ENCODE measurements around the gene CIB4. TPM values are rescaled to one million over a fixed set of nuclear protein-coding genes. Genes with fewer than 3 reads are reported as not detected.

CIB4 gene
- total and polyA plus RNA-seq, 2 of the 13 experiments (the other 11 are each of a cell fraction or from before 2014, with no cell fraction given), result not detected

DNA sequence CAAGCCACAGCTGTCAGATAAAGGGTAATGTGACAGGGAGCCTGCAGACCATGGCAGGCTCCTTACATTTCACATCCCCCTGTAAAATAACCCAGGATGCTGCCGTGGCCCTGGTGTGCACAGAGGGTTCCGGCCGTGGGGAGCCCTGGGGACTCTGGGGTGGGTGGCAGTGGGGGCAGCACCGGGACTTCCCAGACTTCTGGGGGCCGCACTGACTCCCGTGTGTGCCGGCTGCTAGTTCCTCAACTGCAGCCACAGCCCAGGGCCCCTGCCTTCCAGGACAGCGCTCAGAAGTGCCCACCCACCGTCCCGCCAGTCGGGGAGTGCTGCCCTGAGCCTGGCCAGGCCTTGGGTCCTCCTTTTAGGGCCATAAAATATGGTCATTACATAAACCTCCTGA lies 56.5 kb downstream of the CIB4 start:
- H3K4me2 ChIP-seq (ENCODE audit: low read depth, low read length), result no peak overlapping the region
- POLR2A ChIA-PET, result no interaction called here
- CTCF ChIA-PET (ENCODE audit: low intra/inter-chr PET ratio, low total read pairs), result no interaction called here
- BruUV-seq (replicated peaks), result no TSS peak
- in situ Hi-C loops (cut with HindIII; ENCODE audit: extremely low pct_ligation_motif_present, low pct_unique_long_range_greater_than_20kb) (no loop called here), intact Hi-C loops (cut with micrococcal nuclease; ENCODE audit: unreplicated experiment) (no loop called here)
- peaks cover 13 to 89% of the 10 kb centered on the region in 2 experiments for H3K27me3 ChIP-seq (ENCODE audit: control insufficient read depth in 1 of 2, insufficient read depth in 2 of 2, low read length in 2 of 2)
- no peaks in the 10 kb centered on the region for H3K9me3 ChIP-seq (ENCODE audit: low read length)
- ATAC-seq (no peak), DNase-seq (ENCODE audit: low spot score) (no peak), FAIRE-seq (no peak)
- H3K27ac ChIP-seq (ENCODE audit: extremely low read length, insufficient read depth, low read length), result no peak overlapping the region
- no peaks in the 10 kb centered on the region for H3K4me1 ChIP-seq (ENCODE audit: insufficient read depth, low read length)
- no peak overlapping the region for H2AFZ ChIP-seq (ENCODE audit: low read length)
- no peak for TF ChIP-seq JDP2 (CRISPR knock-in tag; IDR thresholded peaks at IDR 0.05; ENCODE audit: borderline replicate concordance)
- no peak for TF ChIP-seq TOE1 (CRISPR knock-in tag; IDR thresholded peaks at IDR 0.05)
- TF ChIP-seq RBAK (CRISPR knock-in tag; IDR thresholded peaks at IDR 0.05), result no peak
- TF ChIP-seq GFI1 (CRISPR knock-in tag; IDR thresholded peaks at IDR 0.05; ENCODE audit: borderline replicate concordance), result no peak
- TF ChIP-seq KDM4B (CRISPR knock-in tag; IDR thresholded peaks at IDR 0.05), result no peak
- TF ChIP-seq GTF2F1 (IDR thresholded peaks at IDR 0.05; ENCODE audit: low read length), result no peak
- no peak for TF ChIP-seq ZBTB21 (CRISPR knock-in tag; IDR thresholded peaks at IDR 0.05)
- no peak for TF ChIP-seq ZNF780A (CRISPR knock-in tag; IDR thresholded peaks at IDR 0.05)
- TF ChIP-seq HCFC1 (IDR thresholded peaks at IDR 0.05; ENCODE audit: low read depth, low read length), result no peak
- no peak for TF ChIP-seq JUN (CRISPR knock-in tag; IDR thresholded peaks at IDR 0.05)
- TF ChIP-seq ZFAT (CRISPR knock-in tag; conservative IDR thresholded peaks at IDR 0.05), result no peak
- TF ChIP-seq NBN (conservative IDR thresholded peaks at IDR 0.05), result no peak
- TF ChIP-seq FOXO1 (CRISPR knock-in tag; IDR thresholded peaks at IDR 0.05), result no peak
- no peak overlapping the region for H3K9ac ChIP-seq (ENCODE audit: insufficient read depth, low read depth, low read length)
- H4K20me1 ChIP-seq (ENCODE audit: insufficient read depth, low read length), result no peaks in the 10 kb centered on the region
- H3K36me3 ChIP-seq (replicated peaks in 1 of 2; ENCODE audit: control insufficient read depth in 1 of 2, insufficient read depth in 2 of 2, low read length in 2 of 2), result no peaks in the 10 kb centered on the region
- 3% methylated on average over 6 of the region's 11 CpGs for WGBS (ENCODE audit: low lambda C conversion rate)
- no peak overlapping the region for H3K4me3 ChIP-seq (replicated peaks in 1 of 3; ENCODE audit: insufficient read depth in 1 of 3, low read depth in 2 of 3, low read length in 3 of 3)
- H3K79me2 ChIP-seq (ENCODE audit: insufficient read depth, low read length), result no peaks in the 10 kb centered on the region

DNA sequence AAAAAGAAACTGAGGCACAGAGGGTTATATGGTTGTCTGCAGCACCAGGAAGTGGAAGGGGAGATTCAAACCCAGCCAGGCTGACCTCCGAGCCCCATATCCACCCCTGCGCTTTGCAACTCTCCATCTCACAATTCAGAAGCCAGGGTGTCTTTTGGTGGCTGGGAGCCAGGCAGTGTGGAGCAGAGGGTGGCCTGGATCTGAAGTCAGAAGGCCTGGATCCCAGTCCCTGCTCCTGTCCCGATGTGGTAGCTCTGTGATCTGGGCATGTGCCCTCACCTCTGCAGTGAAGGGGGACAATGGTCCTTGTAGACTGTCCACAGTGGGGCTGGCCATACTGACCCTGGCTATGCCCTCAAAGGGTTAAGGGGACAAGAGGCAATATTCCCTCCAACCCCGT lies 57.0 kb downstream of the CIB4 start:
- DNase-seq (ENCODE audit: low spot score) (no peak), ATAC-seq (no peak), FAIRE-seq (no peak)
- Histone ChIP-seq H3K9me3 (ENCODE audit: low read length) (no peaks in the 10 kb centered on the region), H4K20me1 (ENCODE audit: insufficient read depth, low read length) (no peaks in the 10 kb centered on the region), H3K9ac (ENCODE audit: insufficient read depth, low read depth, low read length) (no peak overlapping the region), H3K4me1 (ENCODE audit: insufficient read depth, low read length) (no peaks in the 10 kb centered on the region), H3K79me2 (ENCODE audit: insufficient read depth, low read length) (no peaks in the 10 kb centered on the region), H3K27ac (ENCODE audit: extremely low read length, insufficient read depth, low read length) (no peak overlapping the region), H3K4me3 (replicated peaks in 1 of 3; ENCODE audit: insufficient read depth in 1 of 3, low read depth in 2 of 3, low read length in 3 of 3) (no peak overlapping the region), H2AFZ (ENCODE audit: low read length) (no peak overlapping the region), H3K4me2 (ENCODE audit: low read depth, low read length) (no peak overlapping the region), H3K36me3 (replicated peaks in 1 of 2; ENCODE audit: control insufficient read depth in 1 of 2, insufficient read depth in 2 of 2, low read length in 2 of 2) (no peaks in the 10 kb centered on the region), H3K27me3 (ENCODE audit: control insufficient read depth in 1 of 2, insufficient read depth in 2 of 2, low read length in 2 of 2) (peaks cover 14 to 89% of the 10 kb centered on the region in 2 experiments)
- CTCF ChIA-PET (ENCODE audit: low intra/inter-chr PET ratio, low total read pairs), result no interaction called here
- in situ Hi-C loops (cut with HindIII; ENCODE audit: extremely low pct_ligation_motif_present, low pct_unique_long_range_greater_than_20kb) (no loop called here), intact Hi-C loops (cut with micrococcal nuclease; ENCODE audit: unreplicated experiment) (no loop called here)
- 28% methylated on average over 4 of the region's 4 CpGs for WGBS (ENCODE audit: low lambda C conversion rate)
- no TSS peak for BruUV-seq (replicated peaks)
- POLR2A ChIA-PET, result no interaction called here
- TF ChIP-seq SNAI1 (CRISPR knock-in tag; IDR thresholded peaks at IDR 0.05; ENCODE audit: borderline replicate concordance) (no peak), EP300 (IDR thresholded peaks at IDR 0.05; ENCODE audit: low read depth in 2 of 2, low read length in 2 of 2) (no peak), EP300 (CRISPR knock-in tag; IDR thresholded peaks at IDR 0.05; ENCODE audit: borderline replicate concordance) (no peak), CHD4 (IDR thresholded peaks at IDR 0.05; ENCODE audit: borderline replicate concordance, low read length) (no peak), ZNF335 (CRISPR knock-in tag; IDR thresholded peaks at IDR 0.05) (no peak), ZNF34 (CRISPR knock-in tag; IDR thresholded peaks at IDR 0.05; ENCODE audit: borderline replicate concordance) (no peak)
- TF ChIP-seq, protein P1, sequence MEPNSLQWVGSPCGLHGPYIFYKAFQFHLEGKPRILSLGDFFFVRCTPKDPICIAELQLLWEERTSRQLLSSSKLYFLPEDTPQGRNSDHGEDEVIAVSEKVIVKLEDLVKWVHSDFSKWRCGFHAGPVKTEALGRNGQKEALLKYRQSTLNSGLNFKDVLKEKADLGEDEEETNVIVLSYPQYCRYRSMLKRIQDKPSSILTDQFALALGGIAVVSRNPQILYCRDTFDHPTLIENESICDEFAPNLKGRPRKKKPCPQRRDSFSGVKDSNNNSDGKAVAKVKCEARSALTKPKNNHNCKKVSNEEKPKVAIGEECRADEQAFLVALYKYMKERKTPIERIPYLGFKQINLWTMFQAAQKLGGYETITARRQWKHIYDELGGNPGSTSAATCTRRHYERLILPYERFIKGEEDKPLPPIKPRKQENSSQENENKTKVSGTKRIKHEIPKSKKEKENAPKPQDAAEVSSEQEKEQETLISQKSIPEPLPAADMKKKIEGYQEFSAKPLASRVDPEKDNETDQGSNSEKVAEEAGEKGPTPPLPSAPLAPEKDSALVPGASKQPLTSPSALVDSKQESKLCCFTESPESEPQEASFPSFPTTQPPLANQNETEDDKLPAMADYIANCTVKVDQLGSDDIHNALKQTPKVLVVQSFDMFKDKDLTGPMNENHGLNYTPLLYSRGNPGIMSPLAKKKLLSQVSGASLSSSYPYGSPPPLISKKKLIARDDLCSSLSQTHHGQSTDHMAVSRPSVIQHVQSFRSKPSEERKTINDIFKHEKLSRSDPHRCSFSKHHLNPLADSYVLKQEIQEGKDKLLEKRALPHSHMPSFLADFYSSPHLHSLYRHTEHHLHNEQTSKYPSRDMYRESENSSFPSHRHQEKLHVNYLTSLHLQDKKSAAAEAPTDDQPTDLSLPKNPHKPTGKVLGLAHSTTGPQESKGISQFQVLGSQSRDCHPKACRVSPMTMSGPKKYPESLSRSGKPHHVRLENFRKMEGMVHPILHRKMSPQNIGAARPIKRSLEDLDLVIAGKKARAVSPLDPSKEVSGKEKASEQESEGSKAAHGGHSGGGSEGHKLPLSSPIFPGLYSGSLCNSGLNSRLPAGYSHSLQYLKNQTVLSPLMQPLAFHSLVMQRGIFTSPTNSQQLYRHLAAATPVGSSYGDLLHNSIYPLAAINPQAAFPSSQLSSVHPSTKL (CRISPR knock-in tag; IDR thresholded peaks at IDR 0.05), result no peak

All from HepG2 (cell line).